WTC11 (cell line): ENCODE measurements around the gene ARHGAP19. TPM values are rescaled to one million over a fixed set of nuclear protein-coding genes. Genes with fewer than 3 reads are reported as not detected.

ENCODE experiments used
- ATAC-seq: fragments of 200-7000 bp; cut with Tn5 transposase; 2 replicates; pipeline ENCODE4 v1.10.0; 2021; ENCODE audit warnings: mild to moderate bottlenecking, moderate library complexity
- CTCF ChIA-PET: fragments of 300-600 bp; sonication (Branson Sonifier 250); formaldehyde crosslinking; loops from one replicate; lab custom pipeline; 2021; ENCODE audit warnings: antibody characterized with exemption; lab: Charles Lee
- POLR2A ChIA-PET: fragments of 350-600 bp; sonication (Branson Sonifier 250); formaldehyde crosslinking; loops from one replicate; lab custom pipeline; 2021; ENCODE audit warnings: antibody characterized with exemption; lab: Charles Lee
- DNase-seq: peaks from one replicate; pipeline ENCODE4 v3.0.0; 2021; ENCODE audit warnings: low spot score
- H3K27ac Mint-ChIP-seq: 2 replicates; pipeline ENCODE4 v1.8.0; 2021; ENCODE audit warnings: mixed read lengths
- H3K27me3 Mint-ChIP-seq: 2 replicates; pipeline ENCODE4 v1.8.0; 2021; ENCODE audit warnings: low read depth, mild to moderate bottlenecking, moderate library complexity, mixed read lengths
- H3K36me3 Mint-ChIP-seq: 2 replicates; pipeline ENCODE4 v1.8.0; 2021; ENCODE audit warnings: mixed read lengths
- H3K4me1 Mint-ChIP-seq: 2 replicates; pipeline ENCODE4 v1.8.0; 2022; ENCODE audit warnings: mixed read lengths
- H3K4me3 Mint-ChIP-seq: 2 replicates; pipeline ENCODE4 v1.8.0; 2021; ENCODE audit warnings: mild to moderate bottlenecking, moderate library complexity, mixed read lengths
- H3K9me3 Mint-ChIP-seq: 2 replicates; pipeline ENCODE4 v1.8.0; 2021; ENCODE audit warnings: mixed read lengths
- CREM ChIP-seq: sonication (generic); formaldehyde crosslinking; IDR thresholded peaks from 2 replicates; pipeline ENCODE4 v1.8.1; 2022; ENCODE audit warnings: mild to moderate bottlenecking, missing genetic modification reagents, moderate library complexity
- ELF4 ChIP-seq: sonication (generic); formaldehyde crosslinking; IDR thresholded peaks from 2 replicates; pipeline ENCODE4 v1.8.1; 2022; ENCODE audit warnings: low read depth, mild to moderate bottlenecking, moderate library complexity, missing genetic modification reagents
- EMX1 ChIP-seq: fragments of 250-450 bp; sonication (Bioruptor Pico); IDR thresholded peaks from 2 replicates; pipeline ENCODE4 v1.8.0; 2021; ENCODE audit warnings: mild to moderate bottlenecking
- ESRRA ChIP-seq: sonication (generic); formaldehyde crosslinking; IDR thresholded peaks from 2 replicates; pipeline ENCODE4 v1.8.1; 2022; ENCODE audit warnings: mild to moderate bottlenecking, missing genetic modification reagents, borderline replicate concordance
- ETV6 ChIP-seq: sonication (generic); formaldehyde crosslinking; IDR thresholded peaks from 2 replicates; pipeline ENCODE4 v1.8.1; 2022; ENCODE audit warnings: mild to moderate bottlenecking, missing genetic modification reagents
- JAZF1 ChIP-seq: fragments of 250-450 bp; sonication (Bioruptor Pico); IDR thresholded peaks from 2 replicates; pipeline ENCODE4 v1.9.0; 2021; ENCODE audit warnings: moderate library complexity, mild to moderate bottlenecking, inconsistent platforms
- KAT7 ChIP-seq: sonication (generic); formaldehyde crosslinking; IDR thresholded peaks from 2 replicates; pipeline ENCODE4 v1.8.1; 2023; ENCODE audit warnings: missing genetic modification reagents, mild to moderate bottlenecking, borderline replicate concordance
- MYBL2 ChIP-seq: sonication (generic); formaldehyde crosslinking; IDR thresholded peaks from 2 replicates; pipeline ENCODE4 v1.8.1; 2023; ENCODE audit warnings: mild to moderate bottlenecking, moderate library complexity, missing genetic modification reagents
- NFATC4 ChIP-seq: fragments of 250-450 bp; sonication (Bioruptor Pico); IDR thresholded peaks from 2 replicates; pipeline ENCODE4 v1.9.0; 2021; ENCODE audit warnings: mild to moderate bottlenecking
- PRRX2 ChIP-seq: fragments of 250-450 bp; sonication (Bioruptor Pico); IDR thresholded peaks from 2 replicates; pipeline ENCODE4 v1.8.0; 2021; ENCODE audit warnings: mild to moderate bottlenecking
- RORB ChIP-seq: fragments of 250-450 bp; sonication (Bioruptor Pico); IDR thresholded peaks from 2 replicates; pipeline ENCODE4 v1.9.0; 2021; ENCODE audit warnings: mild to moderate bottlenecking
- ZBTB21 ChIP-seq: sonication (generic); formaldehyde crosslinking; IDR thresholded peaks from 2 replicates; pipeline ENCODE4 v1.8.1; 2023; ENCODE audit warnings: mild to moderate bottlenecking, missing genetic modification reagents, borderline replicate concordance
- ZNF423 ChIP-seq: fragments of 250-450 bp; sonication (Bioruptor Pico); IDR thresholded peaks from 2 replicates; pipeline ENCODE4 v2.1.2; 2022; ENCODE audit warnings: mild to moderate bottlenecking, moderate library complexity
- ZNF671 ChIP-seq: fragments of 250-450 bp; sonication (Bioruptor Pico); IDR thresholded peaks from 2 replicates; pipeline ENCODE4 v1.8.0; 2021; ENCODE audit warnings: mild to moderate bottlenecking
- total RNA-seq: library from RNA; stranded (reverse); gene quantifications from 3 replicates; pipeline ENCODE4 v1.2.3, GENCODE V29; 2021
- TF ChIP-seq, protein P1 (sequence below): sonication (generic); formaldehyde crosslinking; IDR thresholded peaks from 2 replicates; pipeline ENCODE4 v1.8.1; 2022; ENCODE audit warnings: mild to moderate bottlenecking, missing genetic modification reagents, moderate library complexity, borderline replicate concordance
- TF ChIP-seq, protein P2 (sequence below): sonication (generic); formaldehyde crosslinking; IDR thresholded peaks from 2 replicates; pipeline ENCODE4 v1.8.1; 2023; ENCODE audit warnings: mild to moderate bottlenecking, moderate library complexity, missing genetic modification reagents
- TF ChIP-seq, protein P3 (sequence below): sonication (generic); formaldehyde crosslinking; IDR thresholded peaks from 2 replicates; pipeline ENCODE4 v1.8.1; 2023; ENCODE audit warnings: mild to moderate bottlenecking, missing genetic modification reagents, moderate library complexity
- TF ChIP-seq, protein P4 (sequence below): sonication (generic); formaldehyde crosslinking; IDR thresholded peaks from 2 replicates; pipeline ENCODE4 v1.8.0; 2023; ENCODE audit warnings: missing genetic modification reagents, mild to moderate bottlenecking, borderline replicate concordance
- TF ChIP-seq, protein P5 (sequence below): sonication (generic); formaldehyde crosslinking; conservative IDR thresholded peaks from 2 replicates; pipeline ENCODE4 v1.8.1; 2023; ENCODE audit warnings: mild to moderate bottlenecking, low read depth, missing genetic modification reagents, moderate library complexity

The ARHGAP19 gene
- total RNA-seq, 1 experiment from 2014 or later, result 42.2 TPM

DNA sequence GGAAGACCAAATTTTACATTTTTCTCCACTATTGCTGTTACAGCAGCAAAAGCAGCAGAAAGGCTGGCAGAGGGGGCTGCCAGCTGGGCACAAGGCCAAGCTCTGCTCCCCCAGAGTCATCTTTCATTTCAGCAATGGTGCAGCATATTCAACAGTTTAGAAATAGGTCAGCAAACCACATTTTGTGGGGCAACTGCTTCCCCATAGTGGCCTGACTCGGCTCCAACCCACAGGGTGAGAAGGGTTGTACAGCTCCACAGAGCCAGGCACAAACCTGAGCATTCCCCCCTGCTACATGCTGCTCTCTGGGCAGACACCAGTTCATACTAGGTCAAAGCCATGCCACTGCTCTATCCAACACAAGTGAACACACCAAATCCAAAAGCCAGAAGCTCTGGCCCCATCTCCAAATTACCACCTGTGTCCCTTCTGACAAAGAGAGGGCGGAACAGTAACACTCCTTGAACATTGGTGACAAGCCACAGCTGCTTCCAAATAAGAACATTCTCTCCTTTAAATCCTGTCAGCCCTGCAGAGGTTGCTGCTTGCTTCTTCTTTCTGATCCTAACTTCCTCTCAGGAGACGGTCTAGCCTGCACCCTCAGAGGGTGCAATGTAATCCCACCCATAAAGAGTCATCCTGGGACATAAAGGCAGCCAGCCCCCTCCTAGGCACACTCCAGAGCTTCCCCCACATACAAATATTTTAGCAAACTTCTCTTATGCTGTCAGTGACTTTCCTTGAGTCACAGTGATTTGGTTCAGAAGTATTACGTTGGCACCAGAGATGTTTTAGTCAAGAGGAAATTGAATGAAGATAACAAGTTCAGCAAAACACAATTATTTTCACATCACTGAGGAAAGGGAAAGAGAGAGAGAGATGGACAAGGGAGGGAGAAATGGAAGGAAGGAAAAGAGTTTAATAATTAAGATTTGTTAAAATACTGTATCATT is 67.7 kb downstream of the ARHGAP19 start (continued):
- TF ChIP-seq MYBL2 (CRISPR knock-in tag), result no peak
- TF ChIP-seq, protein P1, sequence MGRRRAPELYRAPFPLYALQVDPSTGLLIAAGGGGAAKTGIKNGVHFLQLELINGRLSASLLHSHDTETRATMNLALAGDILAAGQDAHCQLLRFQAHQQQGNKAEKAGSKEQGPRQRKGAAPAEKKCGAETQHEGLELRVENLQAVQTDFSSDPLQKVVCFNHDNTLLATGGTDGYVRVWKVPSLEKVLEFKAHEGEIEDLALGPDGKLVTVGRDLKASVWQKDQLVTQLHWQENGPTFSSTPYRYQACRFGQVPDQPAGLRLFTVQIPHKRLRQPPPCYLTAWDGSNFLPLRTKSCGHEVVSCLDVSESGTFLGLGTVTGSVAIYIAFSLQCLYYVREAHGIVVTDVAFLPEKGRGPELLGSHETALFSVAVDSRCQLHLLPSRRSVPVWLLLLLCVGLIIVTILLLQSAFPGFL (CRISPR knock-in tag), result no peak
- no peak for TF ChIP-seq JAZF1 (CRISPR knock-in tag)

DNA sequence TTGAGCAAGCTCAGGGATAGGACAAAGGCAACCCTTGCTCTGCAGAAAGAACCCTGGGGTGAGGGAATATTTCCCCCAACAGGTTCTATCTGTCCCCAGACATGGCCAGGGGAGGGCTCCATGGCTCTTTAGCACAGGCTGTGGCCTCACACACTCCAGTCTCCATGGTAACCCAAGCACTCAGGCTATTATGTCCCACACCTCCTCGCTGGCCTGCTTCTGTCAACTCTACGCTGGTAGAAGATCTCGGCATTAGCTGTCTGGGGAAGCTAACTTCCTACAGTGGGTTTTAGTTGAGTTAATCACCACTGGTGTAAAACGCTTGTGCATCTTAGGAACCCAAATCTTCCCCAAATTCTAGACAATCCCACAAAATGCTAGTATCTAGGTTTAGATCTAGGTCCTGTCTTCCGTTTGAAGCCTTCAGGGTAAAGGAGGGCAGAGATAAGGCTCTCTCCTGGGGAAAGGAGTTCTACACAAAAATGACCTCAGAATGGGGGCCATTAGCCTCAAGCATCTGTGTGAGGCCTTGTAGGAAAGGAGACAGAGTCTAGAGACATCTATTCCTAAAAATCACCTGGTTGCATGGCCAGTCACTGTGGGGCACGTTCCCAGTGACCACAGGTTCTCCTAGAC is 70.0 kb downstream of the ARHGAP19 start:
- ATAC-seq, result peak; percentile 99
- Mint-ChIP-seq H3K27ac (no peak overlapping the region), H3K4me3 (no peak overlapping the region), H3K9me3 (no peaks in the 10 kb centered on the region), H3K27me3 (no peaks in the 10 kb centered on the region), H3K4me1 (peaks cover 9% of the 10 kb centered on the region), H3K36me3 (peaks cover 8% of the 10 kb centered on the region; the same call in 1 of the 2 replicates)
- CTCF ChIA-PET, result interaction anchor here (0.6 to 5.5 kb wide), 9 partner anchors 12 to 197 kb away, joined by 3 to 32 read pairs (median 7); no protein-coding TSS in a partner anchor
- DNase-seq, result peak; percentile 54
- POLR2A ChIA-PET, result no interaction called here
- no peak for TF ChIP-seq RORB (CRISPR knock-in tag)
- no peak for TF ChIP-seq PRRX2 (CRISPR knock-in tag)
- TF ChIP-seq ETV6 (CRISPR knock-in tag), result no peak
- TF ChIP-seq, protein P2, sequence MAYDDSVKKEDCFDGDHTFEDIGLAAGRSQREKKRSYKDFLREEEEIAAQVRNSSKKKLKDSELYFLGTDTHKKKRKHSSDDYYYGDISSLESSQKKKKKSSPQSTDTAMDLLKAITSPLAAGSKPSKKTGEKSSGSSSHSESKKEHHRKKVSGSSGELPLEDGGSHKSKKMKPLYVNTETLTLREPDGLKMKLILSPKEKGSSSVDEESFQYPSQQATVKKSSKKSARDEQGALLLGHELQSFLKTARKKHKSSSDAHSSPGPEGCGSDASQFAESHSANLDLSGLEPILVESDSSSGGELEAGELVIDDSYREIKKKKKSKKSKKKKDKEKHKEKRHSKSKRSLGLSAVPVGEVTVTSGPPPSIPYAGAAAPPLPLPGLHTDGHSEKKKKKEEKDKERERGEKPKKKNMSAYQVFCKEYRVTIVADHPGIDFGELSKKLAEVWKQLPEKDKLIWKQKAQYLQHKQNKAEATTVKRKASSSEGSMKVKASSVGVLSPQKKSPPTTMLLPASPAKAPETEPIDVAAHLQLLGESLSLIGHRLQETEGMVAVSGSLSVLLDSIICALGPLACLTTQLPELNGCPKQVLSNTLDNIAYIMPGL (CRISPR knock-in tag), result no peak
- TF ChIP-seq, protein P3, sequence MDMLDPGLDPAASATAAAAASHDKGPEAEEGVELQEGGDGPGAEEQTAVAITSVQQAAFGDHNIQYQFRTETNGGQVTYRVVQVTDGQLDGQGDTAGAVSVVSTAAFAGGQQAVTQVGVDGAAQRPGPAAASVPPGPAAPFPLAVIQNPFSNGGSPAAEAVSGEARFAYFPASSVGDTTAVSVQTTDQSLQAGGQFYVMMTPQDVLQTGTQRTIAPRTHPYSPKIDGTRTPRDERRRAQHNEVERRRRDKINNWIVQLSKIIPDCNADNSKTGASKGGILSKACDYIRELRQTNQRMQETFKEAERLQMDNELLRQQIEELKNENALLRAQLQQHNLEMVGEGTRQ (CRISPR knock-in tag), result no peak
- no peak for TF ChIP-seq KAT7 (CRISPR knock-in tag)
- TF ChIP-seq ELF4 (CRISPR knock-in tag), result no peak

DNA sequence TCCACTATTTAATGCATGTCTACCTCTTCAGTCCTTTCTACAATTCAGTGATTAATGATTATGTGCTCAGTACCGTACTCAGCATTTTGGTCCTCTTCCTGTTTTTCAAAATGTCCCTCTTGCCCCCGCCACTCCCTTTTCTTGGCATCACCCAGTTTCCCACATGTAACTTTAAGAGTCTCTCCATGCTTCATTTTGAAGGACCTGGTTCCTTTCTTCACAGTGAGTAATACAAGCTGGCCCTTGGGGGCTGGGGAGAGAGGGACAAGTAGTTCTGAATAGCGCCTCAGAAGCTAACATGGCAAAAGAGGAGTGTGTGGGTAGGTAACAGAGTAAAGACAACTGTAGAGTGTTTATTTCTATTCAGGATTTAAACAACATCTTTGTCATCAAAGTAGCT is 72.1 kb downstream of the ARHGAP19 start:
- Mint-ChIP-seq H3K4me1 (peaks cover 9% of the 10 kb centered on the region), H3K27ac (peak overlapping the region; percentile 73; the same call in 1 of the 2 replicates), H3K4me3 (no peak overlapping the region), H3K9me3 (no peaks in the 10 kb centered on the region), H3K27me3 (no peaks in the 10 kb centered on the region), H3K36me3 (peaks cover 4% of the 10 kb centered on the region; the same call in 1 of the 2 replicates)
- POLR2A ChIA-PET, result no interaction called here
- no peak for ATAC-seq
- CTCF ChIA-PET, result interaction anchor here (1.0 to 5.5 kb wide), 3 partner anchors 10 to 135 kb away, joined by 3 to 32 read pairs (median 13); no protein-coding TSS in a partner anchor
- no peak for DNase-seq
- TF ChIP-seq EMX1 (no peak), ESRRA (no peak), ZNF423 (CRISPR knock-in tag) (no peak), ZNF671 (no peak), ZBTB21 (CRISPR knock-in tag) (no peak), CREM (CRISPR knock-in tag) (no peak), NFATC4 (CRISPR knock-in tag) (no peak)
- TF ChIP-seq, protein P4, sequence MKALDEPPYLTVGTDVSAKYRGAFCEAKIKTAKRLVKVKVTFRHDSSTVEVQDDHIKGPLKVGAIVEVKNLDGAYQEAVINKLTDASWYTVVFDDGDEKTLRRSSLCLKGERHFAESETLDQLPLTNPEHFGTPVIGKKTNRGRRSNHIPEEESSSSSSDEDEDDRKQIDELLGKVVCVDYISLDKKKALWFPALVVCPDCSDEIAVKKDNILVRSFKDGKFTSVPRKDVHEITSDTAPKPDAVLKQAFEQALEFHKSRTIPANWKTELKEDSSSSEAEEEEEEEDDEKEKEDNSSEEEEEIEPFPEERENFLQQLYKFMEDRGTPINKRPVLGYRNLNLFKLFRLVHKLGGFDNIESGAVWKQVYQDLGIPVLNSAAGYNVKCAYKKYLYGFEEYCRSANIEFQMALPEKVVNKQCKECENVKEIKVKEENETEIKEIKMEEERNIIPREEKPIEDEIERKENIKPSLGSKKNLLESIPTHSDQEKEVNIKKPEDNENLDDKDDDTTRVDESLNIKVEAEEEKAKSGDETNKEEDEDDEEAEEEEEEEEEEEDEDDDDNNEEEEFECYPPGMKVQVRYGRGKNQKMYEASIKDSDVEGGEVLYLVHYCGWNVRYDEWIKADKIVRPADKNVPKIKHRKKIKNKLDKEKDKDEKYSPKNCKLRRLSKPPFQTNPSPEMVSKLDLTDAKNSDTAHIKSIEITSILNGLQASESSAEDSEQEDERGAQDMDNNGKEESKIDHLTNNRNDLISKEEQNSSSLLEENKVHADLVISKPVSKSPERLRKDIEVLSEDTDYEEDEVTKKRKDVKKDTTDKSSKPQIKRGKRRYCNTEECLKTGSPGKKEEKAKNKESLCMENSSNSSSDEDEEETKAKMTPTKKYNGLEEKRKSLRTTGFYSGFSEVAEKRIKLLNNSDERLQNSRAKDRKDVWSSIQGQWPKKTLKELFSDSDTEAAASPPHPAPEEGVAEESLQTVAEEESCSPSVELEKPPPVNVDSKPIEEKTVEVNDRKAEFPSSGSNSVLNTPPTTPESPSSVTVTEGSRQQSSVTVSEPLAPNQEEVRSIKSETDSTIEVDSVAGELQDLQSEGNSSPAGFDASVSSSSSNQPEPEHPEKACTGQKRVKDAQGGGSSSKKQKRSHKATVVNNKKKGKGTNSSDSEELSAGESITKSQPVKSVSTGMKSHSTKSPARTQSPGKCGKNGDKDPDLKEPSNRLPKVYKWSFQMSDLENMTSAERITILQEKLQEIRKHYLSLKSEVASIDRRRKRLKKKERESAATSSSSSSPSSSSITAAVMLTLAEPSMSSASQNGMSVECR, result no peak
- TF ChIP-seq, protein P5, sequence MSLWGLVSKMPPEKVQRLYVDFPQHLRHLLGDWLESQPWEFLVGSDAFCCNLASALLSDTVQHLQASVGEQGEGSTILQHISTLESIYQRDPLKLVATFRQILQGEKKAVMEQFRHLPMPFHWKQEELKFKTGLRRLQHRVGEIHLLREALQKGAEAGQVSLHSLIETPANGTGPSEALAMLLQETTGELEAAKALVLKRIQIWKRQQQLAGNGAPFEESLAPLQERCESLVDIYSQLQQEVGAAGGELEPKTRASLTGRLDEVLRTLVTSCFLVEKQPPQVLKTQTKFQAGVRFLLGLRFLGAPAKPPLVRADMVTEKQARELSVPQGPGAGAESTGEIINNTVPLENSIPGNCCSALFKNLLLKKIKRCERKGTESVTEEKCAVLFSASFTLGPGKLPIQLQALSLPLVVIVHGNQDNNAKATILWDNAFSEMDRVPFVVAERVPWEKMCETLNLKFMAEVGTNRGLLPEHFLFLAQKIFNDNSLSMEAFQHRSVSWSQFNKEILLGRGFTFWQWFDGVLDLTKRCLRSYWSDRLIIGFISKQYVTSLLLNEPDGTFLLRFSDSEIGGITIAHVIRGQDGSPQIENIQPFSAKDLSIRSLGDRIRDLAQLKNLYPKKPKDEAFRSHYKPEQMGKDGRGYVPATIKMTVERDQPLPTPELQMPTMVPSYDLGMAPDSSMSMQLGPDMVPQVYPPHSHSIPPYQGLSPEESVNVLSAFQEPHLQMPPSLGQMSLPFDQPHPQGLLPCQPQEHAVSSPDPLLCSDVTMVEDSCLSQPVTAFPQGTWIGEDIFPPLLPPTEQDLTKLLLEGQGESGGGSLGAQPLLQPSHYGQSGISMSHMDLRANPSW (CRISPR knock-in tag), result no peak
- TF ChIP-seq, protein P3 (CRISPR knock-in tag), result no peak
